GM12878 (cell line): ENCODE measurements around the gene RPL10. TPM values are rescaled to one million over a fixed set of nuclear protein-coding genes. Genes with fewer than 3 reads are reported as not detected.

Experiments
- ASH2L ChIP-seq: fragments of 300-600, 200-600 bp; sonication (generic); IDR thresholded peaks from 2 replicates; pipeline ENCODE4 v1.6.1; 2017; ENCODE audit warnings: low read depth, mild to moderate bottlenecking, borderline replicate concordance
- ATF2 ChIP-seq: IDR thresholded peaks from 2 replicates; pipeline ENCODE4 v1.6.1; 2012; ENCODE audit warnings: low read length, inconsistent platforms
- BACH1 ChIP-seq: fragments of 450-650 bp; IDR thresholded peaks from 2 replicates; pipeline ENCODE4 v1.6.1; 2017; ENCODE audit warnings: mild to moderate bottlenecking, borderline replicate concordance
- CREB1 ChIP-seq: IDR thresholded peaks from 2 replicates; pipeline ENCODE4 v1.6.1; 2012; ENCODE audit warnings: low read depth, mild to moderate bottlenecking, inconsistent platforms
- CUX1 ChIP-seq: IDR thresholded peaks from 2 replicates; pipeline ENCODE4 v1.6.1; 2012; ENCODE audit warnings: improper control_type of control experiment, low read depth, low read length; ENCODE audit not compliant: insufficient replicate concordance
- ESRRA ChIP-seq: IDR thresholded peaks from 2 replicates; pipeline ENCODE4 v1.6.1; 2012; ENCODE audit warnings: mild to moderate bottlenecking, low read length, improper control_type of control experiment
- KLF5 ChIP-seq: fragments of 450-650 bp; IDR thresholded peaks from 2 replicates; pipeline ENCODE4 v1.6.1; 2014; ENCODE audit warnings: mild to moderate bottlenecking; ENCODE audit not compliant: partially characterized antibody
- MLLT1 ChIP-seq: fragments of 450-650 bp; IDR thresholded peaks from 2 replicates; pipeline ENCODE4 v1.6.1; 2016; ENCODE audit warnings: mild to moderate bottlenecking
- NBN ChIP-seq: fragments of 450-650 bp; IDR thresholded peaks from 2 replicates; pipeline ENCODE4 v1.6.1; 2016
- NFIC ChIP-seq: IDR thresholded peaks from 2 replicates; pipeline ENCODE4 v1.6.1; 2012; ENCODE audit warnings: low read depth, mild to moderate bottlenecking, inconsistent platforms, low read length, moderate library complexity
- NFYA ChIP-seq: IDR thresholded peaks from 2 replicates; pipeline ENCODE4 v1.6.1; 2011; ENCODE audit warnings: low read depth, mild to moderate bottlenecking, low read length, improper control_type of control experiment, borderline replicate concordance
- NR2F1 ChIP-seq: fragments of 450-650 bp; conservative IDR thresholded peaks from 2 replicates; pipeline ENCODE4 v1.6.1; 2017; ENCODE audit warnings: mild to moderate bottlenecking
- PML ChIP-seq: IDR thresholded peaks from 2 replicates; pipeline ENCODE4 v1.6.1; 2012; ENCODE audit warnings: low read length, inconsistent platforms
- POLR2AphosphoS2 ChIP-seq: IDR thresholded peaks from 2 replicates; pipeline ENCODE4 v1.6.1; 2011; ENCODE audit warnings: low read depth, mild to moderate bottlenecking, low read length, improper control_type of control experiment, moderate library complexity
- POLR2AphosphoS5 ChIP-seq: IDR thresholded peaks from 2 replicates; pipeline ENCODE4 v1.6.1; 2011; ENCODE audit warnings: mild to moderate bottlenecking, low read length, inconsistent platforms
- POU2F2 ChIP-seq: IDR thresholded peaks from 3 replicates; pipeline ENCODE4 v1.6.1; 2011; ENCODE audit warnings: low read depth, mild to moderate bottlenecking, low read length, borderline replicate concordance
- RELA ChIP-seq: fragments of 450-650 bp; IDR thresholded peaks from 2 replicates; pipeline ENCODE4 v1.8.0; 2014; ENCODE audit warnings: borderline replicate concordance; ENCODE audit not compliant: partially characterized antibody
- RELB ChIP-seq: fragments of 450-650 bp; IDR thresholded peaks from 2 replicates; pipeline ENCODE4 v1.6.1; 2017; ENCODE audit warnings: low read depth, mild to moderate bottlenecking, moderate library complexity
- SIN3A ChIP-seq: IDR thresholded peaks from 2 replicates; pipeline ENCODE4 v1.6.1; 2012; ENCODE audit warnings: low read depth, low read length, improper control_type of control experiment
- SMAD5 ChIP-seq: IDR thresholded peaks from 2 replicates; pipeline ENCODE4 v1.6.1; 2016; ENCODE audit warnings: antibody characterized with exemption, low read depth
- YY1 ChIP-seq: IDR thresholded peaks from 2 replicates; pipeline ENCODE4 v1.6.1; 2011; ENCODE audit warnings: low read depth, mild to moderate bottlenecking, low read length
- polyA plus RNA-seq, 11 experiments: library from polyadenylated mRNA; depleted of rRNA in 4 of 11; unstranded in 6 of 11; stranded (reverse) in 5 of 11; fragments of >200 nt; fragmentation: Nextera tagmentation in 4 of 11; fragmentation: Illumina TruSeq in 1 of 11; extraction: Ambion mirVana in 4 of 11; extraction: Trizol in 1 of 11; gene quantifications; 1 replicate in 1 of 11; 2 replicates in 10 of 11; pipeline versions ENCODE4 v1.2.1 to v1.2.3, GENCODE V29; 2011 to 2016; ENCODE audit warnings: inconsistent platforms in 2 of 11, missing spikeins in 2 of 11, low read depth in 1 of 11
- total RNA-seq, 4 experiments: library from RNA; depleted of rRNA in 3 of 4; stranded (reverse); fragments of >200 nt in 3 of 4; fragmentation: Illumina TruSeq in 1 of 4; extraction: Trizol in 1 of 4; gene quantifications; 2 replicates each; pipeline versions ENCODE4 v1.2.1 to v1.2.3, GENCODE V29; 2013 to 2021

The RPL10 gene
- total and polyA plus RNA-seq, 10 of the 15 experiments (the other 5 are each of a cell fraction or from before 2014, with no cell fraction given) = 1,938 to 7,222 (median 4,494) TPM

- TF ChIP-seq NR2F1 (no peak), ESRRA (no peak), POLR2AphosphoS5 (peak; percentile 97), CREB1 (no peak), POLR2AphosphoS2 (peak; percentile 86; the same call in 1 of the 2 replicates), CUX1 (no peak), SMAD5 (peak; percentile 83), RELB (peak; percentile 56; the same call in 1 of the 2 replicates), NFYA (no peak), NBN (no peak), SIN3A (peak; percentile 88), YY1 (peak; percentile 84), ASH2L (no peak), RELA (peak; percentile 11), BACH1 (peak; percentile 86), KLF5 (no peak), MLLT1 (peak; percentile 21; the same call in 1 of the 2 replicates), PML (peak; percentile 85), POU2F2 (peak; percentile 88; the same call in 2 of the 3 replicates), NFIC (no peak), ATF2 (no peak)
Observed at GRCh38 chrX:154371017-154371788, 27.0 kb upstream of the RPL10 start (continued).
